G401.6 (cell line): ENCODE results near the gene DAP.

ENCODE experiments used
- FAIRE-seq: peaks from 2 replicates; lab custom pipeline; 2012; peaks lifted over from hg19 to GRCh38; lab: Jason Lieb, UNC

The DAP gene

GRCh38 chr5:10689391-10690081 lies 71.5 kb downstream of the DAP start:
- no peak for FAIRE-seq

GRCh38 chr5:10688651-10689171 lies 72.3 kb downstream of the DAP start:
- no peak for FAIRE-seq

DNA sequence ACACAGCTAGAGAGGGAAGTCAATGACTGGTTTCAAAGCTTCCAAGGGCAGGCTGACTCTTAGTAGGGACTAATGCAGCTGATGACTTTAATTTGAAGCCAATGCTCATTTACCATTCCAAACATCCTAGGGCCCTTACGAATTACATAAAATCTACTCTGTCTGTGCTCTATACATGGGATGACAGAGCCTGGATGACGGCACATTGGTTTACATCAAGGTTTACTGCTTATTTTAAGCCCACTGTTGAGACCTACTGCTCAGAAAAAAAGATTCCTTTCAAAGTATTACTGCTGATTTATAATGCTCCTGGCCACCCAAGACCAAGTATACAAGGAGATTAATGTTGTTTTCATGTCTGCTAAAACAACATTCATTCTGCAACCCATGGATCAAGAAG lies 74.1 kb downstream of the DAP start:
- FAIRE-seq, result no peak

- no peak for FAIRE-seq
Observed at GRCh38 chr5:10685115-10685521, 75.9 kb downstream of the DAP start.

- no peak for FAIRE-seq
Observed at GRCh38 chr5:10684303-10685086, 76.5 kb downstream of the DAP start.

DNA sequence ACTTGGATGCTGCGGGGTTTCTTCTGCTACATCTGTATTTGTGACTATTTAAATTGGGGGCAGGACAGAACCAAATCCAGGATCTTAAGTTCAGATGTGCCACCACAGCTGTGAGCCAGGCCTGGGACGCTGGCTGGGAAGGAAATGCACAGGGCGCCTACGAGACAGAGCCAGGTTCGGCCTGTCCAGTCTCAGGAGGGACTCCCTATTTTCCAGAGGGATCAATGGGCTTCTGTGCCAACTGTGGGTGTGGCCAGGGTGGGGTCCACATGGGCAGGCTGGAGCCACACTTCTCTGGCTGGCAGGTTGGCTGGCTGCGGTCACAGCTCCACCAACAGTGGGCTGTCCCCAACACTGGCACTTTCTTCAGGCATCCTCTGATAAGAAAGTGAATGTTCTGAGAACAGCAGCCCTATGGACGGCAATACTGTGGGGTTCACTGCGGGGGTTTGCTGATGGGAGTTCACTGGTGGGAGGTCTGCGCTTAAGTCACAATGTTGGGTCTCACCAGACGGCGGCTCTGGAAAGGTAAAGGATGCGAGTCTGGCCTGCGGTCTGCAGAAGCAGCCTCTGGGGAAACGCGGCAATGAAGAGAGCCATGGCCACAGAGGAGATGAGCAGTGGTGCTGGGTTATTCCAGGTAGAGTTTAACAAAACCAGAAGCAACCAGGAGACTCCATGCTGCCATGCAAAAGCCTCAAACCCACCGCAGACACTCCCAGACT lies 78.1 kb downstream of the DAP start:
- FAIRE-seq, result no peak

- FAIRE-seq, result no peak
Observed at GRCh38 chr5:10681731-10682679, 79.0 kb downstream of the DAP start.

GRCh38 chr5:10680876-10681481 lies 80.1 kb downstream of the DAP start:
- no peak for FAIRE-seq

GRCh38 chr5:10679336-10679988 lies 81.6 kb downstream of the DAP start:
- FAIRE-seq, result no peak

DNA sequence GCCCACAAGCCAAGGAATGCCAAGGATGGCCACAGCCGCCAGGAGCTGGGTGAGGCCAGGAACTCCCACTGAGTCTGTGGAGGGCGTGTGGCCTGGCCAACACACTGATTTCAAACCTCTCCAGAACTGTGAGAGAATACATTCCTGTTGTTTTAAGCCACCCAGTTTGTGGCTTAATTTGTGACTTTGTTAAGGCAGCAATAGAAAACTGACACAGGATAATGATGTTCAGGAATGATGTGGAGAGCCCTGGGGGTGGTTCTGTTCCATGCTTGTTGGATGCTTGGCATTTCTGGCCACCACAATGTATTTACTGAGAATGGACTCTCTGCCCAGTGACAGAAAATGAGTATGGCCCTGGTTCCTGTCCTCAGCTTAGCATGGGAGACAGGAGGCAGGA lies 82.8 kb downstream of the DAP start:
- FAIRE-seq, result no peak

DNA sequence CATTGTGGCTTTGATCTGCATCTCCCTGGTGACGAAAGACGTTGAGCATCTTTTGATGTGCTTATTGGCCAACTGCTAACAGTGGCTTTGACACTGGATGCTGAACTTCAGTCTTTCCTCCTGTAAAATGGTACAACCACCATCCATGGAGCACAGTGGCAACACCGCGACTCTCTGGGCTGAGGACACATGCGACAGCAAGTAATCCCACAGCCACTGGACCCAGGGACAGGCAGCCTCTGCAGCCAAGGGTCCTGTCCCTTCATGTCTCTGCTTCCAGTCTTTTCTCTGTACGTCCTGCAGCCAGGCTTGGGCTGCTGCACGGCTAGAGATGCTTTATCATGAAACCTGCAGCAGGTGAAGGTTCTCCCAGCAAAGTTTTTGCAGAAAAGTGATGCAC lies 83.5 kb downstream of the DAP start:
- FAIRE-seq, result no peak

- FAIRE-seq, result no peak
Observed at GRCh38 chr5:10676946-10677345, 84.1 kb downstream of the DAP start.

DNA sequence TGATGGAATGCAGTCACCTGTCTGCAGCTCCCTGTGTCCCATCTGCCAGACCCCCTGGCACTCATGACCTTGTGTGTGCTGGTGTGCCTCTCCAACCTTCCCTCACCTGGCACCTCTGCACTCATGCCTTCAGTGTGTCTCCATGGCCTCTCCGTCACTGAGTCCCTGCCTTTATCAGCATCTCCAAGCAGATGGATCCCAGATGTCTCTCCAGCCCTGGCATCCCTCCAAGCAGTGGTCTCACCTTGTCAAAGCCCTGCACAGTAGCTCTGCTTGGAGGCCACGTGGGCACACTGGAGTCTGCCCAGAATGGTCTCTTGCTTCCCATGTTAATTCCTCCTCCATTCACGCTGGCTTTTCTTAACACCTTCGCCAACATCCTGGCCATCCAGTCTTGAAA lies 84.8 kb downstream of the DAP start:
- no peak for FAIRE-seq

DNA sequence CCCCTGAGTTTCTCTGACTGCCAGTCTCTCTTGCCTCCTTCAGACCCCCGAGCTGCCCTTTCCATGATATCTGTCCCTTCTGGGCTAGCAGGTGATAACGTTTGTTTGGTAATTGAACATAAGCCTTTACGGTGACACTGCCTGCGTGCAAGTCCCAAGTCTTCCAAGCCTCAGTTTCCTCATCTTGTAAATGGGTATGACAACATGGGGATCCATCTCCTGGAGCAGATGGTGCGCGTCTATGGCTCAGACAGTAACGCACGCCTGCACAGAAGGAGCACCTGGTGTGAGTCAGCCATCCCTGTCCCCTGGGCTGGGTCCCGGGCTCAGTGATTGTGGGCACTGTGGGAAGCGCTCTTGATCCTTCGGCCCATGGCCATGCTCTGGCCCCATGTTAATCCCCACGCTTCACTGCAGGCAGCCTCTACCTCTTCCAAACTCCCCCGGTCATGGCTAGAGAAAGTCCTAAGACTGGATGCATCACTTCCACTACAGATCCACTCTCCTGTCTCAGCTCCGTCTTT lies 85.8 kb downstream of the DAP start:
- no peak for FAIRE-seq

DNA sequence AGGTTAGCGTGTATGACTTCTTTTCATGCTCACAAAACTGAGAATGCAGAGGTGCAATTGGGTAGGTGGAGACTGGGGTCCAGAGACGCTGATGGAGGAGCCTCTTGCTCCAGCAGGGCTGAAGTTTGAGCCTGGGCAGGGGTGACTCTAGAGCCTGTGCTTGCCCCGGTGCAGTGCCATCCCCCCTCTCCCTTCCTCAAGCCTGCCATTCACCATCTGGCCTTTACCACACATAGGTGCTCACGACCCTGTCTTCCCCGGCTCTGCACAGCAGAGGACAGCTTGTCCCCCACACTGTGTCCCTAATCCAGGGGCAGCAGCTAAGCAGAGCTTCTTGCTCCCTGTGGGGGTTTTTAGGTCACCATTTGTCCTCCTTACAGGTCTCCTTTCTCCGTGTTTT lies 86.5 kb downstream of the DAP start:
- no peak for FAIRE-seq

DNA sequence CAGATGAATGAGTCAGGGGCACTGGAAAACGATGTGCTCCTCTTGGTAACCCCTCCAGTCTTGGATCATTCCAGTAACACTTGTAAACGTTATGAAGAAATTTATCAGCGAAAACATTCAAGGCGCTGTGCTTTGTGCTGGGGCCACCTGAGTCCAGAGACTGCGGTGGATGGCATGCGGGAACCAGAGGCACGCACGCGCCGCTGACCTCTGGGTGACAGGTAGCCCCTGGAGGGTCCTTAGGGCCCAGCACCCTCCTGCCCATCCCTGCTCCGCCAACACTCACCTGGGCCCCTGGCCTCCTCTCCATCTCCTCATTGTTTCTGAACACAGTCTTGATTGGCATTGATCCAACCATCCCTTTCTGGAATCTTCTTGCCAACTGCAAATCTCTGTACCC lies 86.9 kb downstream of the DAP start:
- FAIRE-seq, result no peak

DNA sequence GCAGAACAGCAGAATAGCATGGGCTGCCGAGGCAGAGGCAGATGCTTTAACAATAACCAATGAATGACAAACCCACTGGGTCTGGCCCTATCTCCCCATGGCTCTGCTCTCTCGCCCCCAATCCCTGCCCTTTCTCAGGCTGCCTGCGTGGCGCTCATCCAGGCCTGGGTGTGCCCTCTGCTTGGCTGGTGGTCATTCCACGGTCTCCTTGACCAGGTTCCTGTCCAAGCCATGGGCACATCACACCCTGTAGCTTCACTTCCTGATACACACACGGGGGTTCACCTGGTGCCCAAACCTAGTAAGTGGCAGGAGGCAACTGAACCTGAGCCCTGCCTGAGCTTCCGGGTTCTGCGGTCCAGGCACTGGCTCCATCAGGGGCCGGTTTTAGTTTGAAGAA lies 87.6 kb downstream of the DAP start:
- FAIRE-seq, result no peak

DNA sequence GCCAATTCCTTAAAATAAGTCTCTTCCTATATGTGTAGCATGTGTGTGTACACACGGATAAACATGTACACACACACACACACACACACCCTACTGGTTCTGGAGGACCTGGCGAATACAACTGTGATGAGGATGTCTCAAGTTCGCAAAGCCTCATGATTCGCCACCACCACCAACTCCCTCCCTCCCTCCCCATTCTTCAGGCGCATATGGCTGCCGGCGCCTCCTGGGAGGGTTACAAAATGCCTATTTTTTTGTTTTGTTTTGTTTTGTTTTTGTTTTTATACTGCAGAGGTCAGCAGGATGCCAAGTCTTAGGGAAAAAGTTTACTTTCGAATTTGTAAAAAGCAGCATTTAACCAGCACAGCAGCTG lies 88.0 kb downstream of the DAP start:
- FAIRE-seq, result no peak

DNA sequence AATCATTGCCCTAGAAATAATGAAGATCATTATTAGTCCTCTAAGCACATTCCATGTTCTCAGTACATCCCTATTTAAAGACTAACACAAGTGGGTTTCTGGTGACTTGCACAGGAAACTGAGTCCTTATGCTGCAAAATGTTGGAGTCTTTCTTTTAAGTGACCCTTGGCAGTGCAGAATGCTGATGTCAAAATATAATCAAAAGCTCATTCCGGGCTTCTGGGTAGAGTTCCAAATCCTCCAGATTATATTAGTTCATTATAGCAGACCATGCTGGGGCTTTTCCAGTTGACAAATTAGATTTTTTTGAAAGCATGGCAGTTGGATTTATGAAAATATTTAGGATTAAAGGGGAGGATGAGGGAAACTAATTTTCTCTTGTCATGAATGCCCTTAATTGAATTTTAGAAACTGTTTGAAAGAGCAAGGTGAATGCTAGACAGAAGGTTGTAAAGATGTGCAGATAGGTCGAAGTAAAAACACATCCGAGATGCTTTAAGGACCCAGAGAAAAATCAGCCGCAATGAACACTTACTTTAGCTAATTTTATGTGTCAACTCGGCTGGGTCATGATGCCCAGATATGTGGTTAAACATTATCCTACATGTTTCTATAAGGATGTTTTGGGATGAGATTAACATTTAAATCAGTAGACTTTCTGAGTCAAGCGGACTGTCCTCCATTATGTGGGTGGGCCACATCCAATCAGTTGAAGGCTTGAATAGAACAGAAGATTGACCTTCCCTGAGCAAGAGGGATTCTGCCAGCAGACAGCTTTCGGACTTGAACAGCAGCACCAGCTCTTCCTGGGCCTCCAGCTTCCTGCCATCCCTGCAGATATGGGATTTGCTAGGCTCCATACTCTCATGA lies 88.7 kb downstream of the DAP start:
- FAIRE-seq, result no peak
